HEK293 (cell line): ENCODE measurements around the gene WDFY3.

Source experiments
- CTCF ChIP-seq: fragments of 450-650 bp; formaldehyde crosslinking; IDR thresholded peaks from 2 replicates; pipeline ENCODE4 v1.5.1; 2016; ENCODE audit warnings: missing biosample characterization, missing genetic modification characterization
- REPIN1 ChIP-seq: fragments of 450-650 bp; formaldehyde crosslinking; IDR thresholded peaks from 2 replicates; pipeline ENCODE4 v1.5.1; 2017; ENCODE audit warnings: missing biosample characterization, missing genetic modification characterization, low read depth
- ZNF184 ChIP-seq: fragments of 450-650 bp; IDR thresholded peaks from 2 replicates; pipeline ENCODE4 v1.5.1; 2018; ENCODE audit warnings: missing biosample characterization, mild to moderate bottlenecking, missing genetic modification characterization

- TF ChIP-seq CTCF (no peak), REPIN1 (no peak), ZNF184 (no peak)
These were observed 60.8 kb downstream of the WDFY3 start for GRCh38 chr4:84905646-84906045.
